Memory B cell (primary cell): ENCODE data around the gene SLC39A11.

Experiments
- ATAC-seq: fragments of 150-1000 bp; cut with Tn5 transposase; 2 replicates; pipeline ENCODE4 v1.10.0; 2021; ENCODE audit warnings: low read depth, mild to moderate bottlenecking, moderate library complexity
- DNase-seq, 2 donors: peaks; one replicate each; pipeline ENCODE4 v3.0.0; 2022; ENCODE audit warnings: low spot score in 2 of 2
- H3K27ac Mint-ChIP-seq: one replicate; pipeline ENCODE4 v1.8.0; 2022; ENCODE audit warnings: mild to moderate bottlenecking, moderate library complexity, mixed read lengths
- H3K27me3 Mint-ChIP-seq: one replicate; pipeline ENCODE4 v1.8.0; 2022; ENCODE audit warnings: mixed read lengths
- H3K36me3 Mint-ChIP-seq: one replicate; pipeline ENCODE4 v1.8.0; 2022; ENCODE audit warnings: mild to moderate bottlenecking, mixed read lengths
- H3K4me1 Mint-ChIP-seq: one replicate; pipeline ENCODE4 v1.8.0; 2022; ENCODE audit warnings: mixed read lengths
- H3K4me3 Mint-ChIP-seq: one replicate; pipeline ENCODE4 v1.8.0; 2022; ENCODE audit warnings: mild to moderate bottlenecking, moderate library complexity, mixed read lengths
- H3K9me3 Mint-ChIP-seq: one replicate; pipeline ENCODE4 v1.8.0; 2022; ENCODE audit warnings: mixed read lengths

Gene SLC39A11

DNA sequence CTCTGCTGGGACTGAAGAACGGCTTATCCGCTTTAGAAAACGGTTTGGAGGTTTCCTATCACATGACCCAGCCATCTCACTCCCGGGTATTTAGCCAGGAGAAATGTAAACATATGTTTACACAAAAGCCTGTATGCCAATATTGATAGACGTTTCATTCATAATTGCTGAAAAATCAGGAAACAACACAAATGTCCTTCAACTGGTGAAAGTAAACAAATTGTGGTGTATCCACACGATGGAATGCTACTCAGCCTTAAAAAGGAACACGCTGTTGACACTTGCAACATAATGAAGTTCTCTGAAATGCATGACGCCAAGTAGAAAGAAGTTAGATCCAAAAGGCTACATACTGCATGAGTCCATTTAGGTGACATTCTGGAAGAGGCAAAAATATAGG, 157.6 kb downstream of the SLC39A11 start:
- ATAC-seq (no peak), DNase-seq (no peak)
- peak overlapping the region; percentile 3 for H3K27ac Mint-ChIP-seq
- peaks cover 15% of the 10 kb centered on the region for H3K4me1 Mint-ChIP-seq
- H3K9me3 Mint-ChIP-seq = no peaks in the 10 kb centered on the region
- no peak overlapping the region for H3K4me3 Mint-ChIP-seq
- H3K36me3 Mint-ChIP-seq = peaks cover 12% of the 10 kb centered on the region
- no peaks in the 10 kb centered on the region for H3K27me3 Mint-ChIP-seq

DNA sequence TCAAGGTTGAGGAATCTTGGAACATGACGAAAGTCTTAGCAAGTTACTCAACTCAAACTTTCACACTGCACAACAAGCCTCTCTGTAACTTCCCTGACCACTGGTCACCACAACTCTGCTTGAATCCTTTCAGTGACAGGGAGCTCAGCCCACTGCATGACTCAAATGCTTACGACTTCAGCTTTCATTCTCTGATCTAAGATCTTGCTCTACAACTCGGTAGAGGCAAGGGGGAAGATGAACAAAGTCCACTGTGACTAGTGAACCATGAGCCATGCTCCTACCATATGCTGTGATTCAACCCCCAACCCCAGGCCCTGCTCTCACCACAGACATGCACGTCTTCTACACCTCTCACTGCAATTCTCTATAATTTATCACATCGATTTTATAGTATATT, 160.9 kb downstream of the SLC39A11 start:
- DNase-seq = no peak
- H3K27me3 Mint-ChIP-seq = no peaks in the 10 kb centered on the region
- H3K27ac Mint-ChIP-seq = no peak overlapping the region
- peaks cover 12% of the 10 kb centered on the region for H3K36me3 Mint-ChIP-seq
- no peaks in the 10 kb centered on the region for H3K9me3 Mint-ChIP-seq
- no peak for ATAC-seq
- H3K4me3 Mint-ChIP-seq = no peak overlapping the region
- peaks cover 15% of the 10 kb centered on the region for H3K4me1 Mint-ChIP-seq

DNA sequence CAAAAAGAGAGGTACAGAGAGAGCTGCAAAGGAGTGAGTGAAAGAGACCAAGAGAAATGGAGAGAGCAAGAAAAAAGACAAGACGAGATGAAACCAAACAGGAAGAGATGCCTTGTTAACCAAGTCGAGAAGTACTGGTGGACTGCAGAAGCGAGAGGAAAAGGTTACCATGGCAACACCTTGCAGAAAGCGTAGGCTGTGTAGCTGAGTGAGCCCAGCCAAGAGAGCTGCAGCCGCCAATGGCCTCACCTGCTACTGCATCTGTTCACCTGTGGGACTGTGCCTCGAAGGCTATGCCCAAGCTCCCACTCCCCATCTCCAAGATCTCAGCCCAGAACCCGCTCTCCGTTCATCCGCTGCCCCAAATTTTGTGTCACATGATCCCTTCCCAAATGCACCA, 161.3 kb downstream of the SLC39A11 start:
- Mint-ChIP-seq H3K4me3 (no peak overlapping the region), H3K4me1 (peaks cover 15% of the 10 kb centered on the region), H3K9me3 (no peaks in the 10 kb centered on the region), H3K36me3 (peaks cover 10% of the 10 kb centered on the region), H3K27ac (no peak overlapping the region), H3K27me3 (no peaks in the 10 kb centered on the region)
- DNase-seq (no peak), ATAC-seq (no peak)

- Mint-ChIP-seq H3K4me1 (peaks cover 15% of the 10 kb centered on the region), H3K27ac (no peak overlapping the region)
- no peak for DNase-seq
Measured at GRCh38 chr17:72930031-72930430, 162.5 kb downstream of the SLC39A11 start.

DNA sequence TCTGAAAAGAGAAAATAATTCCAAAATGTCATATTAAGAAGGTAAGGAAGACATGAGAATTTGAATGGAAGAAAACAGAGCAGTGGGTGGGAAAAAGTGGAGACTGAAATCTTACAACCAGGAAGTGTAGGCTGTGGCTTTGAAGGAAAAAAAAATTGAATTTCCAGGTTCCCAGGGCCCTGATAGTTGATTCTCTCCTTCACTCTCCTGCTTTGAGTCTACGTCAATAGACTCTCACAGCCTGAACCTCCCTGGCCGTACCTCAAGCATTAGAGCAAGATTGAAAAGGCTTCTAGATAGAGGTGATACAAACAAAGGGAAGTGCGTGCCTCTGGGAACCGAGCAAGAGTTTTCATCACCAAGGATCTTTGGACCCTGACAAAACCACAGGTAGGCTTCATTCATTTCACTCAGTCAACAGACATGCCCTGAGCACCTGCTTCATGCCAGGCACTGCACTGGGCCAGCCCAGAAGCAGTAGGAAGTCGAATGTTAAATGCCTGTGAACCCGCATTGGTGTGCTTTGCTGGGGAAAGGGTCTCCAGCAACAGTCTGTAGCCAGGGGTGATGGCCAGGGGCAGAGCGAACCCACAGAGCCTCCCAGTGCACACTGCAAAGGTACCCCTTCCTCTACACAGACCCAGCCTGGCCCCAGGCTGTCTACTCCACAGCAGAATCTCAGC, 163.9 kb downstream of the SLC39A11 start:
- Mint-ChIP-seq H3K27me3 (no peaks in the 10 kb centered on the region), H3K36me3 (peaks cover 7% of the 10 kb centered on the region), H3K9me3 (no peaks in the 10 kb centered on the region), H3K27ac (no peak overlapping the region), H3K4me3 (no peak overlapping the region), H3K4me1 (peaks cover 15% of the 10 kb centered on the region)
- DNase-seq = no peak
- no peak for ATAC-seq

More at GRCh38 chr17:72930031-72930430, 162.5 kb downstream of the SLC39A11 start:
- H3K9me3 Mint-ChIP-seq = no peaks in the 10 kb centered on the region
- ATAC-seq = no peak
- no peak overlapping the region for H3K4me3 Mint-ChIP-seq
- peaks cover 10% of the 10 kb centered on the region for H3K36me3 Mint-ChIP-seq
- H3K27me3 Mint-ChIP-seq = no peaks in the 10 kb centered on the region

GRCh38 chr17:72927760-72928159, 164.7 kb downstream of the SLC39A11 start:
- H3K27ac Mint-ChIP-seq = no peak overlapping the region
- H3K9me3 Mint-ChIP-seq = no peaks in the 10 kb centered on the region
- peaks cover 11% of the 10 kb centered on the region for H3K36me3 Mint-ChIP-seq
- peaks cover 13% of the 10 kb centered on the region for H3K4me1 Mint-ChIP-seq
- no peaks in the 10 kb centered on the region for H3K27me3 Mint-ChIP-seq
- no peak for DNase-seq
- no peak overlapping the region for H3K4me3 Mint-ChIP-seq
- no peak for ATAC-seq

GRCh38 chr17:72927146-72927545, 165.3 kb downstream of the SLC39A11 start:
- H3K4me1 Mint-ChIP-seq = peaks cover 12% of the 10 kb centered on the region
- no peak overlapping the region for H3K27ac Mint-ChIP-seq
- no peaks in the 10 kb centered on the region for H3K9me3 Mint-ChIP-seq
- peaks cover 11% of the 10 kb centered on the region for H3K36me3 Mint-ChIP-seq
- no peak overlapping the region for H3K4me3 Mint-ChIP-seq
- DNase-seq = no peak
- no peak for ATAC-seq
- H3K27me3 Mint-ChIP-seq = no peaks in the 10 kb centered on the region

- Mint-ChIP-seq H3K27me3 (no peaks in the 10 kb centered on the region), H3K9me3 (no peaks in the 10 kb centered on the region), H3K36me3 (peaks cover 11% of the 10 kb centered on the region), H3K4me1 (peaks cover 4% of the 10 kb centered on the region), H3K27ac (no peak overlapping the region), H3K4me3 (no peak overlapping the region)
- DNase-seq = no peak
- no peak for ATAC-seq
Measured at GRCh38 chr17:72926171-72926570, 166.3 kb downstream of the SLC39A11 start.

GRCh38 chr17:72924196-72924595, 168.3 kb downstream of the SLC39A11 start:
- DNase-seq (no peak), ATAC-seq (no peak)
- H3K36me3 Mint-ChIP-seq = peaks cover 17% of the 10 kb centered on the region
- no peaks in the 10 kb centered on the region for H3K4me1 Mint-ChIP-seq
- H3K9me3 Mint-ChIP-seq = no peaks in the 10 kb centered on the region
- no peak overlapping the region for H3K27ac Mint-ChIP-seq
- H3K27me3 Mint-ChIP-seq = no peaks in the 10 kb centered on the region
- H3K4me3 Mint-ChIP-seq = no peak overlapping the region

DNA sequence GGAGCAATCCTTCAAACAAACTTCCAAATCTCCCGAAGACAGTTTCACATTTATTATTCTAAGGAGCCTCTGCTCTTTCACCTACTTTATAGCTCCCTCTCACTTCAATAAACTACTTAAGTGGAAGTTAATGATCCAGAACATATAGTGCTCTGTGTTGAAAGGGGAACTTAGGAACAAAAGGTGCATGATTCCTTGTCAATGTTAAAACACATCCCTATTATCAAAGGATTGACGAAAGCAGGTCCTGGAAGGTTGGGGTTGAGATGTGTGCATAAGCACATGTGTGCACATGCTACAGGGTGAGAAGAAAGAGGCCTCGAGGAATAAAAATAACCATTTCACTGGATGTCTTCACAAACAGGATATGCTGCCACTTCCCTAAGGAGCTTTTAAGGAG, 170.3 kb downstream of the SLC39A11 start:
- H3K27me3 Mint-ChIP-seq = no peaks in the 10 kb centered on the region
- H3K4me3 Mint-ChIP-seq = no peak overlapping the region
- DNase-seq (no peak), ATAC-seq (no peak)
- H3K9me3 Mint-ChIP-seq = no peaks in the 10 kb centered on the region
- H3K27ac Mint-ChIP-seq = no peak overlapping the region
- H3K4me1 Mint-ChIP-seq = no peaks in the 10 kb centered on the region
- peaks cover 19% of the 10 kb centered on the region for H3K36me3 Mint-ChIP-seq

GRCh38 chr17:72921347-72922054, 171.0 kb downstream of the SLC39A11 start:
- peaks cover 21% of the 10 kb centered on the region for H3K36me3 Mint-ChIP-seq
- H3K4me3 Mint-ChIP-seq = no peak overlapping the region
- no peaks in the 10 kb centered on the region for H3K4me1 Mint-ChIP-seq
- DNase-seq = no peak
- H3K27me3 Mint-ChIP-seq = no peaks in the 10 kb centered on the region
- no peaks in the 10 kb centered on the region for H3K9me3 Mint-ChIP-seq
- H3K27ac Mint-ChIP-seq = no peak overlapping the region
- no peak for ATAC-seq

- no peak overlapping the region for H3K4me3 Mint-ChIP-seq
- no peaks in the 10 kb centered on the region for H3K9me3 Mint-ChIP-seq
- H3K27me3 Mint-ChIP-seq = no peaks in the 10 kb centered on the region
- no peak for ATAC-seq
- H3K27ac Mint-ChIP-seq = no peak overlapping the region
- H3K36me3 Mint-ChIP-seq = peaks cover 20% of the 10 kb centered on the region
- no peak for DNase-seq
- no peaks in the 10 kb centered on the region for H3K4me1 Mint-ChIP-seq
Measured at GRCh38 chr17:72920513-72920912, 172.0 kb downstream of the SLC39A11 start.

DNA sequence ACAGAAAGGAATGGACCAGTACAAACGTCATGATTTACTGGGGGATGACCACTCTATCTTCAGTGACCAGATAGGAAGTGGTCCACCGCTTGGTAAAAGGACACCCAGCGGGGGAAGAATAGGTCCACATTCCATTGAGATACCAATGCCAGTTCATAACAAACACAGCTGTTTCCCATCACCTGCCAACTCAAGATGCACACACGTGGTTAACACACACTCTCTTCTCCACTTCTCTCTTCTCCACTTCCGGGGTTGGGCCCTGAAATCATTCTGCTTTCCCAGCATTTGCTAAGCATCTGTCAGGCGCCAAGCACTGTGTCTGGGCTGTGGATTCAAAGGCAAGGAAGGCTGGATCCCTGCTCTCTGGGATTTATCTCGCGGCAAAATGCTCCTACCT, 175.5 kb downstream of the SLC39A11 start:
- no peaks in the 10 kb centered on the region for H3K27me3 Mint-ChIP-seq
- peaks cover 18% of the 10 kb centered on the region for H3K36me3 Mint-ChIP-seq

GRCh38 chr17:72915625-72916081, 176.8 kb downstream of the SLC39A11 start:
- DNase-seq (no peak), ATAC-seq (no peak)
- no peak overlapping the region for H3K4me3 Mint-ChIP-seq
- H3K27me3 Mint-ChIP-seq = no peaks in the 10 kb centered on the region
- peaks cover 18% of the 10 kb centered on the region for H3K36me3 Mint-ChIP-seq
- H3K9me3 Mint-ChIP-seq = no peaks in the 10 kb centered on the region
- no peak overlapping the region for H3K27ac Mint-ChIP-seq
- H3K4me1 Mint-ChIP-seq = no peaks in the 10 kb centered on the region

More for the DNA sequence above, 175.5 kb downstream of the SLC39A11 start:
- ATAC-seq (no peak), DNase-seq (no peak)
- no peak overlapping the region for H3K27ac Mint-ChIP-seq
- no peak overlapping the region for H3K4me3 Mint-ChIP-seq
- no peaks in the 10 kb centered on the region for H3K9me3 Mint-ChIP-seq
- no peaks in the 10 kb centered on the region for H3K4me1 Mint-ChIP-seq
